Measurements from ENCODE around the gene KIRREL3. TPM values are rescaled to one million over a fixed set of nuclear protein-coding genes. Genes with fewer than 3 reads are reported as not detected.

The KIRREL3 gene
- total RNA-seq, 1 donor, result 0.10 TPM

GRCh38 chr11:126809514-126810289, 190.9 kb downstream of the KIRREL3 start:
- H3K9me3 ChIP-seq (ENCODE audit: low read depth, low read length), result no peaks in the 10 kb centered on the region
- no peaks in the 10 kb centered on the region for H3K4me1 ChIP-seq (ENCODE audit: insufficient read depth, low read length)
- no peaks in the 10 kb centered on the region for H3K27me3 ChIP-seq (ENCODE audit: insufficient read depth, low read length)
- no peak overlapping the region for H3K4me3 ChIP-seq (ENCODE audit: low read length)

- H3K4me3 ChIP-seq (ENCODE audit: low read length), result no peak overlapping the region
- H3K27me3 ChIP-seq (ENCODE audit: insufficient read depth, low read length), result no peaks in the 10 kb centered on the region
- H3K4me1 ChIP-seq (ENCODE audit: insufficient read depth, low read length), result no peaks in the 10 kb centered on the region
- no peaks in the 10 kb centered on the region for H3K9me3 ChIP-seq (ENCODE audit: low read depth, low read length)
Measured at GRCh38 chr11:126808836-126809235, 191.7 kb downstream of the KIRREL3 start.

- no peaks in the 10 kb centered on the region for H3K27me3 ChIP-seq (ENCODE audit: insufficient read depth, low read length)
- no peaks in the 10 kb centered on the region for H3K9me3 ChIP-seq (ENCODE audit: low read depth, low read length)
- no peaks in the 10 kb centered on the region for H3K4me1 ChIP-seq (ENCODE audit: insufficient read depth, low read length)
- no peak overlapping the region for H3K4me3 ChIP-seq (ENCODE audit: low read length)
Measured at GRCh38 chr11:126808296-126808695, 192.3 kb downstream of the KIRREL3 start.

GRCh38 chr11:126805870-126806269, 194.7 kb downstream of the KIRREL3 start:
- Histone ChIP-seq H3K27me3 (ENCODE audit: insufficient read depth, low read length) (no peaks in the 10 kb centered on the region), H3K9me3 (ENCODE audit: low read depth, low read length) (no peaks in the 10 kb centered on the region), H3K4me3 (ENCODE audit: low read length) (no peak overlapping the region), H3K4me1 (ENCODE audit: insufficient read depth, low read length) (no peaks in the 10 kb centered on the region)

GRCh38 chr11:126804363-126804762, 196.2 kb downstream of the KIRREL3 start:
- Histone ChIP-seq H3K4me1 (ENCODE audit: insufficient read depth, low read length) (no peaks in the 10 kb centered on the region), H3K9me3 (ENCODE audit: low read depth, low read length) (no peaks in the 10 kb centered on the region), H3K27me3 (ENCODE audit: insufficient read depth, low read length) (no peaks in the 10 kb centered on the region), H3K4me3 (ENCODE audit: low read length) (no peak overlapping the region)

GRCh38 chr11:126800009-126800408, 200.6 kb downstream of the KIRREL3 start:
- peaks cover 5% of the 10 kb centered on the region for H3K9me3 ChIP-seq (ENCODE audit: low read depth, low read length)
- H3K4me3 ChIP-seq (ENCODE audit: low read length), result no peak overlapping the region
- no peaks in the 10 kb centered on the region for H3K27me3 ChIP-seq (ENCODE audit: insufficient read depth, low read length)
- H3K4me1 ChIP-seq (ENCODE audit: insufficient read depth, low read length), result no peaks in the 10 kb centered on the region

GRCh38 chr11:126797457-126798169, 203.0 kb downstream of the KIRREL3 start:
- H3K27me3 ChIP-seq (ENCODE audit: insufficient read depth, low read length), result no peaks in the 10 kb centered on the region
- peaks cover 5% of the 10 kb centered on the region for H3K9me3 ChIP-seq (ENCODE audit: low read depth, low read length)
- no peaks in the 10 kb centered on the region for H3K4me1 ChIP-seq (ENCODE audit: insufficient read depth, low read length)
- no peak overlapping the region for H3K4me3 ChIP-seq (ENCODE audit: low read length)

- H3K4me3 ChIP-seq (ENCODE audit: low read length), result no peak overlapping the region
- H3K27me3 ChIP-seq (ENCODE audit: insufficient read depth, low read length), result no peaks in the 10 kb centered on the region
- H3K9me3 ChIP-seq (ENCODE audit: low read depth, low read length), result no peaks in the 10 kb centered on the region
- no peaks in the 10 kb centered on the region for H3K4me1 ChIP-seq (ENCODE audit: insufficient read depth, low read length)
Measured at GRCh38 chr11:126793596-126793995, 207.0 kb downstream of the KIRREL3 start.

GRCh38 chr11:126791991-126792390, 208.6 kb downstream of the KIRREL3 start:
- H3K9me3 ChIP-seq (ENCODE audit: low read depth, low read length), result no peaks in the 10 kb centered on the region
- H3K4me1 ChIP-seq (ENCODE audit: insufficient read depth, low read length), result no peaks in the 10 kb centered on the region

GRCh38 chr11:126791446-126791845, 209.1 kb downstream of the KIRREL3 start:
- Histone ChIP-seq H3K9me3 (ENCODE audit: low read depth, low read length) (no peaks in the 10 kb centered on the region), H3K4me1 (ENCODE audit: insufficient read depth, low read length) (no peaks in the 10 kb centered on the region), H3K27me3 (ENCODE audit: insufficient read depth, low read length) (no peaks in the 10 kb centered on the region), H3K4me3 (ENCODE audit: low read length) (no peak overlapping the region)

More at GRCh38 chr11:126791991-126792390, 208.6 kb downstream of the KIRREL3 start:
- Histone ChIP-seq H3K27me3 (ENCODE audit: insufficient read depth, low read length) (no peaks in the 10 kb centered on the region), H3K4me3 (ENCODE audit: low read length) (no peak overlapping the region)

- Histone ChIP-seq H3K9me3 (ENCODE audit: low read depth, low read length) (no peaks in the 10 kb centered on the region), H3K4me1 (ENCODE audit: insufficient read depth, low read length) (no peaks in the 10 kb centered on the region), H3K4me3 (ENCODE audit: low read length) (no peak overlapping the region), H3K27me3 (ENCODE audit: insufficient read depth, low read length) (no peaks in the 10 kb centered on the region)
Measured at GRCh38 chr11:126790550-126791081, 210.0 kb downstream of the KIRREL3 start.

GRCh38 chr11:126782810-126783209, 217.8 kb downstream of the KIRREL3 start:
- no peaks in the 10 kb centered on the region for H3K4me1 ChIP-seq (ENCODE audit: insufficient read depth, low read length)
- no peaks in the 10 kb centered on the region for H3K27me3 ChIP-seq (ENCODE audit: insufficient read depth, low read length)
- H3K9me3 ChIP-seq (ENCODE audit: low read depth, low read length), result no peaks in the 10 kb centered on the region
- no peak overlapping the region for H3K4me3 ChIP-seq (ENCODE audit: low read length)

GRCh38 chr11:126781942-126782341, 218.6 kb downstream of the KIRREL3 start:
- Histone ChIP-seq H3K27me3 (ENCODE audit: insufficient read depth, low read length) (no peaks in the 10 kb centered on the region), H3K9me3 (ENCODE audit: low read depth, low read length) (no peaks in the 10 kb centered on the region), H3K4me3 (ENCODE audit: low read length) (no peak overlapping the region), H3K4me1 (ENCODE audit: insufficient read depth, low read length) (no peaks in the 10 kb centered on the region)

- Histone ChIP-seq H3K4me1 (ENCODE audit: insufficient read depth, low read length) (no peaks in the 10 kb centered on the region), H3K4me3 (ENCODE audit: low read length) (no peak overlapping the region), H3K9me3 (ENCODE audit: low read depth, low read length) (no peaks in the 10 kb centered on the region), H3K27me3 (ENCODE audit: insufficient read depth, low read length) (no peaks in the 10 kb centered on the region)
Measured at GRCh38 chr11:126776119-126776518, 224.5 kb downstream of the KIRREL3 start.

- Histone ChIP-seq H3K4me3 (ENCODE audit: low read length) (no peak overlapping the region), H3K4me1 (ENCODE audit: insufficient read depth, low read length) (no peaks in the 10 kb centered on the region), H3K27me3 (ENCODE audit: insufficient read depth, low read length) (no peaks in the 10 kb centered on the region), H3K9me3 (ENCODE audit: low read depth, low read length) (no peaks in the 10 kb centered on the region)
Measured at GRCh38 chr11:126772267-126772666, 228.3 kb downstream of the KIRREL3 start.
